MM.1S (cell line): Measurements from ENCODE around the gene TANC1.

Source experiments
- DNase-seq: peaks from one replicate; pipeline ENCODE4 v3.0.0-alpha.2; 2015
- H2AFZ ChIP-seq: fragments of 300-600 bp; sonication (generic); 2 replicates; pipeline ENCODE4 v1.6.0; 2016; ENCODE audit warnings: antibody characterized with exemption, low read length
- H3F3A ChIP-seq: fragments of 300-600 bp; sonication (generic); 2 replicates; pipeline ENCODE4 v1.6.1; 2016; ENCODE audit warnings: mild to moderate bottlenecking, antibody characterized with exemption, low read length, moderate library complexity, mixed read lengths; ENCODE audit not compliant: insufficient read depth
- H3K27ac ChIP-seq: fragments of 300-600 bp; sonication (generic); 2 replicates; pipeline ENCODE4 v1.5.1; 2016; ENCODE audit warnings: mild to moderate bottlenecking, low read length
- H3K27me3 ChIP-seq: fragments of 300-600 bp; sonication (generic); replicated peaks from 2 replicates; pipeline ENCODE4 v1.6.0; 2016; ENCODE audit warnings: low read length; ENCODE audit not compliant: insufficient read depth
- H3K36me3 ChIP-seq: fragments of 300-600 bp; sonication (generic); replicated peaks from 2 replicates; pipeline ENCODE4 v1.6.1; 2016; ENCODE audit warnings: mild to moderate bottlenecking, low read length, mixed read lengths; ENCODE audit not compliant: insufficient read depth
- H3K4me1 ChIP-seq: fragments of 300-600 bp; sonication (generic); 2 replicates; pipeline ENCODE4 v1.6.1; 2016; ENCODE audit warnings: low read length, mixed read lengths
- H3K4me2 ChIP-seq: fragments of 300-600 bp; sonication (generic); 2 replicates; pipeline ENCODE4 v1.6.0; 2016; ENCODE audit warnings: low read depth, low read length
- H3K4me3 ChIP-seq: fragments of 300-600 bp; sonication (generic); 2 replicates; pipeline ENCODE4 v1.5.1; 2016; ENCODE audit warnings: low read length, mixed read lengths
- H3K79me2 ChIP-seq: fragments of 300-600 bp; sonication (generic); 2 replicates; pipeline ENCODE4 v1.6.1; 2016; ENCODE audit warnings: mixed run types, low read length, mixed read lengths
- H3K9ac ChIP-seq: fragments of 300-600 bp; sonication (generic); 2 replicates; pipeline ENCODE4 v1.6.1; 2016; ENCODE audit warnings: low read length, mixed read lengths
- H3K9me2 ChIP-seq: fragments of 300-600 bp; sonication (generic); replicated peaks from 2 replicates; pipeline ENCODE4 v1.6.1; 2016; ENCODE audit warnings: mild to moderate bottlenecking, low read length, mixed read lengths; ENCODE audit not compliant: insufficient read depth
- H3K9me3 ChIP-seq: fragments of 300-600 bp; sonication (generic); replicated peaks from 2 replicates; pipeline ENCODE4 v1.6.1; 2016; ENCODE audit warnings: mild to moderate bottlenecking, low read length, mixed read lengths; ENCODE audit not compliant: insufficient read depth
- H4K20me1 ChIP-seq: fragments of 300-600 bp; sonication (generic); 2 replicates; pipeline ENCODE4 v1.6.1; 2016; ENCODE audit warnings: mild to moderate bottlenecking, low read length, moderate library complexity, mixed read lengths; ENCODE audit not compliant: insufficient read depth
- CTCF ChIP-seq: fragments of 300-600 bp; sonication (generic); IDR thresholded peaks from 2 replicates; pipeline ENCODE4 v1.5.1; 2016; ENCODE audit warnings: antibody characterized with exemption, low read length, mixed read lengths
- EZH2 ChIP-seq: fragments of 300-600 bp; sonication (generic); optimal IDR thresholded peaks from 2 replicates; pipeline ENCODE3; 2017; ENCODE audit warnings: low read depth, mild to moderate bottlenecking, antibody characterized with exemption, low read length, mixed read lengths
- EZH2phosphoT487 ChIP-seq: fragments of 300-600 bp; sonication (generic); IDR thresholded peaks from 2 replicates; pipeline ENCODE4 v1.6.1; 2018; ENCODE audit warnings: antibody characterized with exemption, low read length

TANC1 gene

GRCh38 chr2:158995677-158996049 lies 27.2 kb downstream of the TANC1 start:
- H3K27me3 ChIP-seq: no peaks in the 10 kb centered on the region
- no peaks in the 10 kb centered on the region for H3K79me2 ChIP-seq
- H3K36me3 ChIP-seq: no peaks in the 10 kb centered on the region
- H3F3A ChIP-seq: no peaks in the 10 kb centered on the region
- DNase-seq: no peak
- peaks cover 15% of the 10 kb centered on the region for H3K4me1 ChIP-seq
- no peak overlapping the region for H3K9ac ChIP-seq
- TF ChIP-seq EZH2phosphoT487 (no peak), EZH2 (no peak), CTCF (no peak)
- no peaks in the 10 kb centered on the region for H4K20me1 ChIP-seq
- H2AFZ ChIP-seq: no peak overlapping the region
- H3K4me2 ChIP-seq: no peak overlapping the region
- no peak overlapping the region for H3K27ac ChIP-seq
- no peak overlapping the region for H3K4me3 ChIP-seq
- no peaks in the 10 kb centered on the region for H3K9me3 ChIP-seq
- H3K9me2 ChIP-seq: no peaks in the 10 kb centered on the region

GRCh38 chr2:158996378-158996993 lies 28.0 kb downstream of the TANC1 start:
- no peak for DNase-seq
- H3K9me3 ChIP-seq: no peaks in the 10 kb centered on the region
- no peak overlapping the region for H3K4me2 ChIP-seq
- H3K9ac ChIP-seq: no peak overlapping the region
- no peaks in the 10 kb centered on the region for H3F3A ChIP-seq
- H3K4me1 ChIP-seq: peaks cover 15% of the 10 kb centered on the region
- TF ChIP-seq CTCF: peak; percentile 43
- TF ChIP-seq EZH2phosphoT487: no peak
- H3K27me3 ChIP-seq: no peaks in the 10 kb centered on the region
- H3K27ac ChIP-seq: no peak overlapping the region
- H3K9me2 ChIP-seq: no peaks in the 10 kb centered on the region
- no peak overlapping the region for H2AFZ ChIP-seq
- H4K20me1 ChIP-seq: no peaks in the 10 kb centered on the region
- H3K79me2 ChIP-seq: no peaks in the 10 kb centered on the region
- H3K36me3 ChIP-seq: no peaks in the 10 kb centered on the region
- H3K4me3 ChIP-seq: no peak overlapping the region

- Histone ChIP-seq H3K4me3 (no peak overlapping the region), H3F3A (no peaks in the 10 kb centered on the region), H3K79me2 (no peaks in the 10 kb centered on the region), H2AFZ (no peak overlapping the region), H3K27ac (no peak overlapping the region), H3K9me2 (no peaks in the 10 kb centered on the region), H3K36me3 (no peaks in the 10 kb centered on the region), H3K4me1 (peaks cover 15% of the 10 kb centered on the region), H4K20me1 (no peaks in the 10 kb centered on the region), H3K9ac (no peak overlapping the region), H3K9me3 (no peaks in the 10 kb centered on the region), H3K4me2 (no peak overlapping the region), H3K27me3 (no peaks in the 10 kb centered on the region)
- no peak for TF ChIP-seq EZH2
- TF ChIP-seq CTCF: no peak
- TF ChIP-seq EZH2phosphoT487: no peak
- no peak for DNase-seq
These were observed 28.8 kb downstream of the TANC1 start for GRCh38 chr2:158997037-158997790.
